A673 (cell line): ENCODE results near the gene NCAPG2. TPM values are rescaled to one million over a fixed set of nuclear protein-coding genes. Genes with fewer than 3 reads are reported as not detected.

Experiments used
- BruUV-seq: library from RNA; stranded (reverse); fragments of 400-500 nt; replicated peaks from 2 replicates; lab custom pipeline; 2021; lab: Mats Ljungman, UMichigan
- CTCF ChIA-PET: fragments of 300-600 bp; sonication (Branson Sonifier 250); formaldehyde crosslinking; loops from one replicate; lab custom pipeline; 2022; ENCODE audit warnings: antibody characterized with exemption; lab: Charles Lee
- POLR2A ChIA-PET: fragments of 300-600 bp; sonication (Branson Sonifier 250); formaldehyde crosslinking; loops from one replicate; lab custom pipeline; 2022; ENCODE audit warnings: antibody characterized with exemption; ENCODE audit not compliant: low non-redundant PET; lab: Charles Lee
- DNase-seq: peaks from one replicate; pipeline ENCODE4 v3.0.0-alpha.2; 2015; ENCODE audit warnings: low spot score
- H3K27ac ChIP-seq: fragments of 200-600 bp; sonication (generic); 2 replicates; pipeline ENCODE4 v1.5.1; 2016; ENCODE audit warnings: mixed run types, low read depth, mild to moderate bottlenecking, mixed read lengths, antibody characterized with exemption, low read length; ENCODE audit not compliant: poor library complexity, severe bottlenecking
- H3K27me3 ChIP-seq: fragments of 200-600 bp; sonication (generic); replicated peaks from 2 replicates; pipeline ENCODE4 v1.6.1; 2017; ENCODE audit warnings: mixed run types, low read depth, mild to moderate bottlenecking, mixed read lengths, antibody characterized with exemption, low read length; ENCODE audit not compliant: insufficient read depth, poor library complexity
- H3K36me3 ChIP-seq: fragments of 200-600 bp; sonication (generic); 2 replicates; pipeline ENCODE4 v1.6.1; 2016; ENCODE audit warnings: mixed run types, mild to moderate bottlenecking, mixed read lengths, antibody characterized with exemption, low read length; ENCODE audit not compliant: insufficient read depth, poor library complexity, severe bottlenecking
- H3K4me1 ChIP-seq: fragments of 200-600 bp; sonication (generic); 2 replicates; pipeline ENCODE4 v1.6.1; 2017; ENCODE audit warnings: mixed run types, mild to moderate bottlenecking, mixed read lengths, antibody characterized with exemption, low read length; ENCODE audit not compliant: insufficient read depth, poor library complexity, severe bottlenecking
- H3K4me3 ChIP-seq: fragments of 200-600 bp; sonication (generic); 2 replicates; pipeline ENCODE4 v1.5.1; 2016; ENCODE audit warnings: low read depth, mixed run types, mild to moderate bottlenecking, mixed read lengths, low read length; ENCODE audit not compliant: poor library complexity, severe bottlenecking
- H3K9me3 ChIP-seq: fragments of 200-600 bp; sonication (generic); 2 replicates; pipeline ENCODE4 v1.6.1; 2016; ENCODE audit warnings: mixed run types, low read depth, mild to moderate bottlenecking, mixed read lengths, antibody characterized with exemption, low read length; ENCODE audit not compliant: poor library complexity, severe bottlenecking
- EZH2 ChIP-seq: fragments of 200-600 bp; sonication (generic); IDR thresholded peaks from 2 replicates; pipeline ENCODE4 v1.6.1; 2017; ENCODE audit warnings: borderline replicate concordance, low read depth, mild to moderate bottlenecking, mixed read lengths, antibody characterized with exemption, low read length; ENCODE audit not compliant: poor library complexity, severe bottlenecking
- intact Hi-C: fragments of 100-400 bp; cut with micrococcal nuclease; formaldehyde crosslinking; loops from one replicate; pipeline ENCODE4 v1.10.0; 2022; ENCODE audit not compliant: unreplicated experiment
- total RNA-seq: library from RNA; stranded (reverse); gene quantifications from 2 replicates; pipeline ENCODE4 v1.2.3, GENCODE V29; 2021
- TF ChIP-seq, protein P1 (sequence below): fragments of 300-800, 200-600 bp; sonication (generic); conservative IDR thresholded peaks from 2 replicates; pipeline ENCODE4 v1.5.1; 2017; ENCODE audit warnings: low read depth, mild to moderate bottlenecking, antibody characterized with exemption, low read length, moderate library complexity, mixed read lengths

NCAPG2 gene
- total RNA-seq, 1 experiment from 2014 or later = 127 TPM

DNA sequence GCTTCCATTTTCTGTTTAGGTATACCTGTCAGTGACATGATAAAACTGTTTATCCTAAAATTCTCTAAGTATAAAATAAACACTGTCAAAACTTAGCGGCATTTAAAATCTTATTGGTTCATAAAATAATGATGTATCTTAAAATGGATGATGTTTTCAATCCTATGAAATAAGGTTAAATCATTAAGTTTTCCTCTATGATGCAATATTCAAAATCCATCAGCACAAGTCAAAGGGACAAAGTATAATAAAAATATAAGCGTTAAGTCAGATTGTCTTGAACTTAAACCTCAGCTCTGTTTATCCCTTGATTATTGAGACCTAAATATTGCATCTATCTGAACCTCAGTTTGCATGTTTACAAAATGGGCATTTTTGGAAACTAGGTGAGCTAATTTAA is 46.6 kb upstream of the NCAPG2 start:
- no peak overlapping the region for H3K4me3 ChIP-seq
- TF ChIP-seq, protein P1, sequence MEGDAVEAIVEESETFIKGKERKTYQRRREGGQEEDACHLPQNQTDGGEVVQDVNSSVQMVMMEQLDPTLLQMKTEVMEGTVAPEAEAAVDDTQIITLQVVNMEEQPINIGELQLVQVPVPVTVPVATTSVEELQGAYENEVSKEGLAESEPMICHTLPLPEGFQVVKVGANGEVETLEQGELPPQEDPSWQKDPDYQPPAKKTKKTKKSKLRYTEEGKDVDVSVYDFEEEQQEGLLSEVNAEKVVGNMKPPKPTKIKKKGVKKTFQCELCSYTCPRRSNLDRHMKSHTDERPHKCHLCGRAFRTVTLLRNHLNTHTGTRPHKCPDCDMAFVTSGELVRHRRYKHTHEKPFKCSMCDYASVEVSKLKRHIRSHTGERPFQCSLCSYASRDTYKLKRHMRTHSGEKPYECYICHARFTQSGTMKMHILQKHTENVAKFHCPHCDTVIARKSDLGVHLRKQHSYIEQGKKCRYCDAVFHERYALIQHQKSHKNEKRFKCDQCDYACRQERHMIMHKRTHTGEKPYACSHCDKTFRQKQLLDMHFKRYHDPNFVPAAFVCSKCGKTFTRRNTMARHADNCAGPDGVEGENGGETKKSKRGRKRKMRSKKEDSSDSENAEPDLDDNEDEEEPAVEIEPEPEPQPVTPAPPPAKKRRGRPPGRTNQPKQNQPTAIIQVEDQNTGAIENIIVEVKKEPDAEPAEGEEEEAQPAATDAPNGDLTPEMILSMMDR = no peak
- TF ChIP-seq EZH2 = no peak
- H3K9me3 ChIP-seq = no peaks in the 10 kb centered on the region
- no TSS peak for BruUV-seq
- no peaks in the 10 kb centered on the region for H3K36me3 ChIP-seq
- ChIA-PET POLR2A (no interaction called here), CTCF (no interaction called here)
- no peaks in the 10 kb centered on the region for H3K4me1 ChIP-seq
- H3K27ac ChIP-seq = no peak overlapping the region
- H3K27me3 ChIP-seq = no peaks in the 10 kb centered on the region
- no peak for DNase-seq
- intact Hi-C loops = no loop called here

DNA sequence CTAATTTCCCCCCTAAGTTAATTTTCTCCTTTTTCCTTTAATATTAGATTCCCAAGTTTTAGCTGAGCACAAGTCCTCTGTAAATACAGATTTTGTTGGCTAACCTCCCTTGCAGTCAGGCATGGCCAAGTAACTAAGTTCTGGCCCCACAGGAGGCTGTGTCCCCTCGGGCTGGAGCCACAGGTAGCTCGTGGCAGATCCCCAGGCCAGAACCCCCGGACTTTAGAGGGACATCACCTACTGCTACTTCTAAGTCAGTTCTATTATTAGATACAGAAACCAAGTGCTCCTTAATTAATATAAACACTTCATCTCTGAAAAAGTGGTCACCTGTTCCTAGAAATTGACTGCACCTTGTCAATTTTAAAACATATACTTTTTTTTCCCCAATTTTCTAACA is 46.1 kb upstream of the NCAPG2 start:
- H3K9me3 ChIP-seq = no peaks in the 10 kb centered on the region
- no TSS peak for BruUV-seq
- intact Hi-C loops = no loop called here
- H3K27me3 ChIP-seq = no peaks in the 10 kb centered on the region
- POLR2A ChIA-PET = no interaction called here
- TF ChIP-seq, protein P1 = no peak
- TF ChIP-seq EZH2 = no peak
- H3K36me3 ChIP-seq = no peaks in the 10 kb centered on the region
- no peak overlapping the region for H3K4me3 ChIP-seq
- no peak overlapping the region for H3K27ac ChIP-seq
- DNase-seq = no peak
- CTCF ChIA-PET = no interaction called here
- H3K4me1 ChIP-seq = no peaks in the 10 kb centered on the region

DNA sequence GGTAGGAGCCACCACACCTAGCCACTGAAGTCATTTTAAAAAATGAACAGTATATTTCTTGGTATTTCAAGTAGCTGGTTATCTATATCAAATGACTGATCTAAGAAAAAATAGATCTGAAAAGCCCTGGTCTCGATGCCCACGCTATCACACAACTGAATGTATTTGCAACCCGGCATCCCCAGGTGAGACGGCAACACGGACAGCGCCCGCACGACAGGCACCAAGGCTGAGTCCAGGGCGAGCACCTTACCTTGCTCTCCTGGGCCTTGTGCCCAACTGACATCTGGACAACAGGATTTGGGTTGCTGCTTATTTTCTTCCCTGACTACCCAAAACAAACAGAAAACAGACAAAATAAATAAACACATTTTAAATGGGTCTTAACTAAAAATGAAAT is 44.8 kb upstream of the NCAPG2 start:
- no peak overlapping the region for H3K27ac ChIP-seq
- no peaks in the 10 kb centered on the region for H3K9me3 ChIP-seq
- no TSS peak for BruUV-seq
- TF ChIP-seq, protein P1 = no peak
- TF ChIP-seq EZH2 = no peak
- no peak for DNase-seq
- no peaks in the 10 kb centered on the region for H3K27me3 ChIP-seq
- CTCF ChIA-PET = no interaction called here
- POLR2A ChIA-PET = no interaction called here
- intact Hi-C loops = no loop called here
- no peak overlapping the region for H3K4me3 ChIP-seq
- no peaks in the 10 kb centered on the region for H3K4me1 ChIP-seq
- H3K36me3 ChIP-seq = no peaks in the 10 kb centered on the region
